ENCODE results near the gene C18orf63.

DNA sequence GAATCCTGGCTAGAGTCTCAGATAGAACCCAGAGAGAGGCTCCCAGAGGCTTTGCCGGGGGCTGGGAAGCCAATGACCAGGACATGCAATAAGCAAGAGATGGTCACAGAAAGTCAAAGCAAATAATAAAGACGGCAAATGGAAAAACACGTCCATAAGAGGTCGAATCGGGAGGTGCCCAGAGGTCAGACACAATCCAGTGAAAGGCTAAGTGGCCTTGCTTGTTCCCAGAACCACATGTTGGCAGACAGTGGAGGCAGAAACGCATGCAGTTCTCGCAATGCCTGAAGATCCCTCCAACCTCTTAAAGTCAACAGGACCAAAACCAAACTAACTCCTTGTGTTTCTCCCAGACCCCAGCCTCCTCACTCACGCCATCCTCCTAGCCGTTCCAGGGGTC, 26.9 kb upstream of the C18orf63 start:
- TF ChIP-seq CTCF (IDR thresholded peaks at IDR 0.05; ENCODE audit: low read depth, low read length, poor library complexity, severe bottlenecking) (no peak), EZH2phosphoT487 (IDR thresholded peaks at IDR 0.05; ENCODE audit: borderline replicate concordance, low read length) (no peak)

All from DOHH2 (cell line).